Measurements from ENCODE around the gene SLC6A16. TPM values are rescaled to one million over a fixed set of nuclear protein-coding genes. Genes with fewer than 3 reads are reported as not detected.
"Not testable (repeated sequence)": the region's sequence is repeated elsewhere in the genome, so short reads cannot be mapped to it uniquely, and the experiment has no call there.

Gene SLC6A16
- total RNA-seq, 1 donor from 2014 or later: 0.17 TPM

DNA sequence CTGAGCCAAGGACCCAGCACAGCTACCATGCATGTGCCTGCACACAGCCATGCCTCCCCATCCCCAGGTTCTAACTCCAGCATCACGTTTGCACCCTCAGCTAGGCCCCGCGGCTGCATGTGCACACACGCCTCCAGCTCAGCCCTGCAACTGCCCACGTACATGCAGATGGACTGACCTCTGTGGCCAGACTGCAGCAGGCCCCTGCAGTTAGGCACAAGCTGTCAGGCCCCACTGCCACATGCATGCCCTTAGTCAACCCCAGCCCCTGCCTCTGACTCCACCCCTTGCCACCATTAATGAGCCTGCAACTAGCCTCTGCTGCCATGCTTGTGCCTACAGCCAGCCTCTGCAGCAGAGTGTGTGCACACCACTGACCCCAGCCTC lies 23.1 kb downstream of the SLC6A16 start:
- Histone ChIP-seq H3K4me3 (ENCODE audit: low read depth, low read length) (no peak overlapping the region), H3K36me3 (ENCODE audit: control insufficient read depth, insufficient read depth, low read length) (no peaks in the 10 kb centered on the region), H3K27me3 (ENCODE audit: control insufficient read depth, insufficient read depth, low read length) (no peaks in the 10 kb centered on the region)
- TF ChIP-seq, protein P1, sequence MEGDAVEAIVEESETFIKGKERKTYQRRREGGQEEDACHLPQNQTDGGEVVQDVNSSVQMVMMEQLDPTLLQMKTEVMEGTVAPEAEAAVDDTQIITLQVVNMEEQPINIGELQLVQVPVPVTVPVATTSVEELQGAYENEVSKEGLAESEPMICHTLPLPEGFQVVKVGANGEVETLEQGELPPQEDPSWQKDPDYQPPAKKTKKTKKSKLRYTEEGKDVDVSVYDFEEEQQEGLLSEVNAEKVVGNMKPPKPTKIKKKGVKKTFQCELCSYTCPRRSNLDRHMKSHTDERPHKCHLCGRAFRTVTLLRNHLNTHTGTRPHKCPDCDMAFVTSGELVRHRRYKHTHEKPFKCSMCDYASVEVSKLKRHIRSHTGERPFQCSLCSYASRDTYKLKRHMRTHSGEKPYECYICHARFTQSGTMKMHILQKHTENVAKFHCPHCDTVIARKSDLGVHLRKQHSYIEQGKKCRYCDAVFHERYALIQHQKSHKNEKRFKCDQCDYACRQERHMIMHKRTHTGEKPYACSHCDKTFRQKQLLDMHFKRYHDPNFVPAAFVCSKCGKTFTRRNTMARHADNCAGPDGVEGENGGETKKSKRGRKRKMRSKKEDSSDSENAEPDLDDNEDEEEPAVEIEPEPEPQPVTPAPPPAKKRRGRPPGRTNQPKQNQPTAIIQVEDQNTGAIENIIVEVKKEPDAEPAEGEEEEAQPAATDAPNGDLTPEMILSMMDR (IDR thresholded peaks at IDR 0.05; ENCODE audit: insufficient read depth, low read length, poor library complexity, severe bottlenecking): no peak
- DNase-seq (ENCODE audit: low read depth): no peak

DNA sequence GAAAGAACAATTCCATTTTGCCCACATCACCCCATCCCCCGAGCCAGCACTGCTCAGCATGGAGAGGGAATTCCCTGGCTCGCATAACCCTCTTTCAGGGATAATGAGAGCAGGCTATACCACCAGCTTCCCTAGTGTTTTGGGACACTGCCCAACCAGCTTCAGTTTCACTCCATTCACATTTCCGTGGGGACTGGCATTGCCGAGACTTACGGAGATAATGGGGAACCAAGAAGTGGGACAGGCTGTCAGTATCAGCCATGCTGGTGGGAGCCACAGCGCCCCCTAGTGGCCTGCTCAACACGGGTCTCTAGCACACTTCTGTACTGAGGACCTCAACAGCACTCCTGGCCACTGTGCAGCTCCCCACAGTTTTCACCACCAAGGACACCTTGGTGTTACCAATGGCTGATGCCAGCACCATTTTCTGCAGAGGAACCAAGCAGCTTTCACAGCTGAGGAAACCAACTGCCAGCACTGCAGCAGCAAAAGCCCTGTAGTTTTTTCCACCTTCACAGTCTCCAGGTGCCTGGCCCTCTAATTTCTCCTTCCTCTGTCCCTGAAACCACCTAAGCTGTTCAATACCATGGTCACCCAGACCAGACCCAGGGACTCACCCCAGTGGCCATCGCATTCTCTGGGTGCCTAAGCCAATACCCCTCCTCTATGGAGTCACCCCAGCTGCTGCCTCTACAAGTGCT lies 23.7 kb downstream of the SLC6A16 start:
- DNase-seq (ENCODE audit: low read depth): peak; percentile 1
- TF ChIP-seq, protein P1 (IDR thresholded peaks at IDR 0.05; ENCODE audit: insufficient read depth, low read length, poor library complexity, severe bottlenecking): peak; percentile 80
- H3K4me3 ChIP-seq (ENCODE audit: low read depth, low read length): no peak overlapping the region
- H3K27me3 ChIP-seq (ENCODE audit: control insufficient read depth, insufficient read depth, low read length): no peaks in the 10 kb centered on the region
- H3K36me3 ChIP-seq (ENCODE audit: control insufficient read depth, insufficient read depth, low read length): no peaks in the 10 kb centered on the region

DNA sequence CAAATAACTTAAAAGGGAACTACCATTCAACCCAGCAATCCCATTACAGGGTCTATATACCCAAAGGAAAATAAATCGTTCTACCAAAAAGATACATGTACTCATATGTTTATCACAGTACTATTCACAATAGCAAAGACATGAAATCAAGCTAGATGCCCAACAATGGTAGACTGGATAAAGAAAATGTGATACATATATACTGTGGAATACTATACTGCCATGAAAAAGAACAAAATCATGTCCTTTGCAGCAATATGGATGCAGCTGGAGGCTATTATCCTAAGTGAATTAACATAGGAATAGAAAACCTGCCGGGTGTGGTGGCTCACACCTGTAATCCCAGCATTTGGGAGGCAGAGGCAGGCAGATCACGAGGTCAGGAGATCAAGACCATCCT lies 26.3 kb downstream of the SLC6A16 start:
- not testable (repeated sequence) for DNase-seq (ENCODE audit: low read depth); H3K36me3 ChIP-seq (ENCODE audit: control insufficient read depth, insufficient read depth, low read length); H3K4me3 ChIP-seq (ENCODE audit: low read depth, low read length); H3K27me3 ChIP-seq (ENCODE audit: control insufficient read depth, insufficient read depth, low read length)

DNA sequence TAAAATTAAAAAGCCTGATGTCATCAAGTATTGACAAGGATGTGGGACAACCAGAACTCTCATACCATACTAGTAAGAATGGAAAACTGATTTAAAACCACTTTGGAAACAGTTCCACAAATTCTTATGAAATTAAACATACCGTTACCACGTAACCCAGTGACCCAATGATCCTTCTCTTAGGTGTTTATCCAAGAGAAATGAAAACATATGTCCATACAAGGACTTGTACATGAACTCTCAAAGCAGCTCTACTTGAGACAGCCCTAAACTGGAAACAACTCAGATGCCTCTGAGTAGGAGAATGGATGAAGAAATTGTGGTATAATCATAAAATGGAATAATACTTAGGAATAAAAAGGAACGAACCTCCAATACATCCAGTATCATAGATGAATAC lies 27.6 kb downstream of the SLC6A16 start:
- DNase-seq (ENCODE audit: low read depth): no peak
- H3K27me3 ChIP-seq (ENCODE audit: control insufficient read depth, insufficient read depth, low read length): no peaks in the 10 kb centered on the region
- TF ChIP-seq, protein P1 (IDR thresholded peaks at IDR 0.05; ENCODE audit: insufficient read depth, low read length, poor library complexity, severe bottlenecking): no peak
- H3K36me3 ChIP-seq (ENCODE audit: control insufficient read depth, insufficient read depth, low read length): no peaks in the 10 kb centered on the region
- no peak overlapping the region for H3K4me3 ChIP-seq (ENCODE audit: low read depth, low read length)

DNA sequence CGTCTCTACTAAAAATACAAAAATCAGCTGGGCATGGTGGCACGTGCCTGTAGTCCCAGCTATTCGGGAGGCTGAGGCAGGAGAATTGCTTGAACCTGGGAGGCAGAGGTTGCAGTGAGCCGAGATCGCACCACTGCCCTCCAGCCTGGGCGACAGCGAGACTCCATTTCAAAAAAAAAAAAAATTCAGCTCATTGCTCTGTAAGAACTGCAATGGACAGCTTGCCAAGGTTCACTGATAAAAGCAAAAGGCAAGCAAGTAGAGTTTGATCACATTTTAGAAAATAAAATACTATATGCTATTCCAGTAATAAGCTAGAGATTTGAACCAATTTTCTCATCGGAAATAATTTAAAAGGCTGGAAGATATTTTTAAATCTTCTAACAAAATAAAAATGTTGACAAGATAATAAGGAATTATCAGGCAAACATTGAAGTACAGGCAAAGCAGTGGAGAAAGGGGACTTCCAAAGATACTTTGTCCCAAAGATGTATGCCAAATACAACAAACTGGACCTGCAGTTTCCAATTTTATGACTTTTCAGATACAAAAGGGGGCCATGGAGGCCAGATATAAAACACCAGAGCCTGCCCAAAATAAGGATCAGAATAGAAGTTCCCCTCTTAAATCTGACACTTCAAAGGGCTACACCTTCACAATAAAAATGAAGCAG lies 29.6 kb downstream of the SLC6A16 start:
- TF ChIP-seq, protein P1 (IDR thresholded peaks at IDR 0.05; ENCODE audit: insufficient read depth, low read length, poor library complexity, severe bottlenecking): no peak

DNA sequence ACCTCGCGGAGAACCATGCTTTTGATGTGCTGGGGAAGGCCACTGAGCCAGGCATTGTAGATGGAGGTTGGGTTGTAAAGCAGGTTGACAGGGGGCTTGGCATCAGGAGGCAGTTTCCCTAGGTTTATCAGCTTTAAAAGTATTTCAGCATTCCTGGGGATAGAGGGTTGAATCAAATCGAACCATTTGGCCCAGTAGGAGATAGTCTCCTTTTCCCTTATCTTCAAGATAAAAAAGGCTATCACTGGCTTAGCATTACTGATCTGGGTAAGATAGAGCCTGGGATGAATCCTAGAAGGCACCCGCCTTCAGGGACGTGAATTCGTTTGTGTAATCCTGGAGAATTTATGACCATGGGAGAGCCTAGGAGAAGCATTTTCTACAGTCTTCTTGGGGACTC lies 30.6 kb downstream of the SLC6A16 start:
- DNase-seq (ENCODE audit: low read depth): no peak
- TF ChIP-seq, protein P1 (IDR thresholded peaks at IDR 0.05; ENCODE audit: insufficient read depth, low read length, poor library complexity, severe bottlenecking): no peak
- H3K27me3 ChIP-seq (ENCODE audit: control insufficient read depth, insufficient read depth, low read length): no peaks in the 10 kb centered on the region
- no peaks in the 10 kb centered on the region for H3K36me3 ChIP-seq (ENCODE audit: control insufficient read depth, insufficient read depth, low read length)
- no peak overlapping the region for H3K4me3 ChIP-seq (ENCODE audit: low read depth, low read length)

More for the DNA sequence above, 29.6 kb downstream of the SLC6A16 start:
- H3K27me3 ChIP-seq (ENCODE audit: control insufficient read depth, insufficient read depth, low read length): no peaks in the 10 kb centered on the region
- no peak overlapping the region for H3K4me3 ChIP-seq (ENCODE audit: low read depth, low read length)
- no peak for DNase-seq (ENCODE audit: low read depth)
- no peaks in the 10 kb centered on the region for H3K36me3 ChIP-seq (ENCODE audit: control insufficient read depth, insufficient read depth, low read length)

Data from kidney epithelial cell (primary cell).